Measurements from ENCODE around the gene LRRC56. TPM values are rescaled to one million over a fixed set of nuclear protein-coding genes. Genes with fewer than 3 reads are reported as not detected.

The LRRC56 gene
- polyA plus RNA-seq, 2 donors, result 1.7 to 4.0 TPM

DNA sequence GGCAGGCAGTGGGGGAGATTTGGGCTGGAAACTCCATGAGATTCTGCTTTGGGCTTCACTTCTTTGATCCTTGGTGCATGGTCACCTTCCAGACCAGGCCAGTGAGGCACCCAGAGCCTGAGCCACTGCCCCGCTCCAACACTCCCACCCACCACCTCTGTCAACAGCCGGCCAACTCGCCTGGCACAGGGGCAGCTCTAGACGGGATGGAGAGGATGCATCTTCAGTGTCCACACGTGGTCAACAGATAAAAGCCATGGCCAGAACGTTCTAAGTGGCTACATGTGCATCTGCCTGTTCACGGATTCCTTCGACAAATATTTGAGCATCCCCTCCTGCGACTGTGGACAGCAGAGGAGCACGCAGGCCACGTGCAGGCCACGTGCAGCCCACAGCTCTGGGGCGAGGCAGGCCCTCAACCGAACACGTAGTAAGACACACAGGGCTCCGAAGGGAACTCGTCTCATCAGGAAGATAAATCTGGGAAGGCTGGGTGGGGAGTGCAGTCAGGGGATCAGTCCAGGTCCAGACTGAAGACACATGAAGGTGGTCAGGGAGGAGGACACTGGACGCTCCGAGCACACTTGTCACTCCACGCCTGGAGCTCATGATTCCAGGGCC, 1.2 kb downstream of the LRRC56 start:
- 92 to 94% methylated on average over 20 of the region's 20 CpGs for WGBS, 2 donors
- Histone ChIP-seq H3K4me1 (ENCODE audit: control insufficient read depth in 2 of 2, insufficient read depth in 2 of 2, low read length in 1 of 2) (peaks cover 5 to 18% of the 10 kb centered on the region in 2 donors), H3K4me3 (ENCODE audit: low read depth in 1 of 2, low read length in 2 of 2) (no peak overlapping the region), H3K27ac (ENCODE audit: low read depth in 2 of 2, low read length in 1 of 2) (no peak overlapping the region), H3K9me3 (ENCODE audit: control insufficient read depth in 2 of 2, insufficient read depth in 1 of 2, low read depth in 1 of 2, low read length in 1 of 2) (no peaks in the 10 kb centered on the region), H3K27me3 (ENCODE audit: control insufficient read depth in 1 of 2, insufficient read depth in 2 of 2, low read length in 2 of 2) (no peaks in the 10 kb centered on the region), H3K36me3 (ENCODE audit: control insufficient read depth in 2 of 2, insufficient read depth in 2 of 2, low read length in 1 of 2) (peaks cover 0 to 8% of the 10 kb centered on the region in 2 donors)

GRCh38 chr11:539971-540481, 2.7 kb downstream of the LRRC56 start:
- no peaks in the 10 kb centered on the region for H3K36me3 ChIP-seq (ENCODE audit: control insufficient read depth in 2 of 2, insufficient read depth in 2 of 2, low read length in 1 of 2)
- no peaks in the 10 kb centered on the region for H3K27me3 ChIP-seq (ENCODE audit: control insufficient read depth in 1 of 2, insufficient read depth in 2 of 2, low read length in 2 of 2)
- no peak overlapping the region for H3K27ac ChIP-seq (ENCODE audit: low read depth in 2 of 2, low read length in 1 of 2)
- no peak overlapping the region for H3K4me3 ChIP-seq (ENCODE audit: low read depth in 1 of 2, low read length in 2 of 2)
- no peaks in the 10 kb centered on the region for H3K9me3 ChIP-seq (ENCODE audit: control insufficient read depth in 2 of 2, insufficient read depth in 1 of 2, low read depth in 1 of 2, low read length in 1 of 2)
- 89 to 90% methylated on average over 7 to 8 of the region's 8 CpGs for WGBS, 2 donors
- peaks cover 4 to 9% of the 10 kb centered on the region in 2 donors for H3K4me1 ChIP-seq (ENCODE audit: control insufficient read depth in 2 of 2, insufficient read depth in 2 of 2, low read length in 1 of 2)

- no peaks in the 10 kb centered on the region for H3K27me3 ChIP-seq (ENCODE audit: control insufficient read depth in 1 of 2, insufficient read depth in 2 of 2, low read length in 2 of 2)
- no peaks in the 10 kb centered on the region for H3K36me3 ChIP-seq (ENCODE audit: control insufficient read depth in 2 of 2, insufficient read depth in 2 of 2, low read length in 1 of 2)
- H3K9me3 ChIP-seq (ENCODE audit: control insufficient read depth in 2 of 2, insufficient read depth in 1 of 2, low read depth in 1 of 2, low read length in 1 of 2), result no peaks in the 10 kb centered on the region
- H3K4me3 ChIP-seq (ENCODE audit: low read depth in 1 of 2, low read length in 2 of 2), result no peak overlapping the region
- H3K4me1 ChIP-seq (ENCODE audit: control insufficient read depth in 2 of 2, insufficient read depth in 2 of 2, low read length in 1 of 2), result peaks cover 4 to 9% of the 10 kb centered on the region in 2 donors
- 90 to 92% methylated on average over 22 to 23 of the region's 23 CpGs for WGBS, 2 donors
- no peak overlapping the region for H3K27ac ChIP-seq (ENCODE audit: low read depth in 2 of 2, low read length in 1 of 2)
These were observed 3.5 kb downstream of the LRRC56 start for GRCh38 chr11:540583-541432.

DNA sequence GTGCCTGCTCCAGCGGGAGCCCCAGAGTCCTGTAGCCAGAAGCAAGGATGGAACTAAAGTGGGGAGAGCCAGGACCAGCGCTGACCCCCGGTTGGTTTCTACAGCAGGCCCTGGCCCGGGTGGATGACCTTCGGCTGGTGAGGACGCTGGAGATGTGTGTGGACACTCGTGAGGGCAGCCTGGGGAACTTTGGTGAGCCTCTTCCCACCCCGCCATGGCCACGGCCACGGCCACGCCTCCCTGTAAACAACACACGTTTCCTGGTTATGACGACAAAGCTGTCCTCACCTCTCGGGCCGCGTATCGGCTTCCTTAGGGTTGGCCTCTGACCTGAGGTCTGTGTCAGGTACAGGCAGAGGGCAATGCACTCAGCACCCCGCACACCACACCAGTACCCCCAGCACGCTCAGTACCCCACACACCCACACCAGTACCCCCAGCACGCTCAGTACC, 4.1 kb downstream of the LRRC56 start:
- 93% methylated on average over 19 to 20 of the region's 20 CpGs for WGBS, 2 donors
- Histone ChIP-seq H3K36me3 (ENCODE audit: control insufficient read depth in 2 of 2, insufficient read depth in 2 of 2, low read length in 1 of 2) (no peaks in the 10 kb centered on the region), H3K4me3 (ENCODE audit: low read depth in 1 of 2, low read length in 2 of 2) (no peak overlapping the region), H3K27me3 (ENCODE audit: control insufficient read depth in 1 of 2, insufficient read depth in 2 of 2, low read length in 2 of 2) (no peaks in the 10 kb centered on the region), H3K27ac (ENCODE audit: low read depth in 2 of 2, low read length in 1 of 2) (no peak overlapping the region), H3K9me3 (ENCODE audit: control insufficient read depth in 2 of 2, insufficient read depth in 1 of 2, low read depth in 1 of 2, low read length in 1 of 2) (no peaks in the 10 kb centered on the region), H3K4me1 (ENCODE audit: control insufficient read depth in 2 of 2, insufficient read depth in 2 of 2, low read length in 1 of 2) (peaks cover 4 to 9% of the 10 kb centered on the region in 2 donors)

- Histone ChIP-seq H3K9me3 (ENCODE audit: control insufficient read depth in 2 of 2, insufficient read depth in 1 of 2, low read depth in 1 of 2, low read length in 1 of 2) (no peaks in the 10 kb centered on the region), H3K27ac (ENCODE audit: low read depth in 2 of 2, low read length in 1 of 2) (no peak overlapping the region), H3K27me3 (ENCODE audit: control insufficient read depth in 1 of 2, insufficient read depth in 2 of 2, low read length in 2 of 2) (no peaks in the 10 kb centered on the region), H3K36me3 (ENCODE audit: control insufficient read depth in 2 of 2, insufficient read depth in 2 of 2, low read length in 1 of 2) (no peaks in the 10 kb centered on the region), H3K4me1 (ENCODE audit: control insufficient read depth in 2 of 2, insufficient read depth in 2 of 2, low read length in 1 of 2) (peaks cover 0 to 4% of the 10 kb centered on the region in 2 donors), H3K4me3 (ENCODE audit: low read depth in 1 of 2, low read length in 2 of 2) (no peak overlapping the region)
- WGBS, 2 donors, result 78 to 83% methylated on average over 5 of the region's 5 CpGs
These were observed 7.5 kb downstream of the LRRC56 start for GRCh38 chr11:544817-545166.

- no peaks in the 10 kb centered on the region for H3K9me3 ChIP-seq (ENCODE audit: control insufficient read depth in 2 of 2, insufficient read depth in 1 of 2, low read depth in 1 of 2, low read length in 1 of 2)
- H3K4me1 ChIP-seq (ENCODE audit: control insufficient read depth in 2 of 2, insufficient read depth in 2 of 2, low read length in 1 of 2), result peaks cover 0 to 4% of the 10 kb centered on the region in 2 donors
- no peaks in the 10 kb centered on the region for H3K27me3 ChIP-seq (ENCODE audit: control insufficient read depth in 1 of 2, insufficient read depth in 2 of 2, low read length in 2 of 2)
- no peak overlapping the region for H3K4me3 ChIP-seq (ENCODE audit: low read depth in 1 of 2, low read length in 2 of 2)
- H3K27ac ChIP-seq (ENCODE audit: low read depth in 2 of 2, low read length in 1 of 2), result no peak overlapping the region
- no peaks in the 10 kb centered on the region for H3K36me3 ChIP-seq (ENCODE audit: control insufficient read depth in 2 of 2, insufficient read depth in 2 of 2, low read length in 1 of 2)
- WGBS, 2 donors, result 89 to 91% methylated on average over 11 of the region's 11 CpGs
These were observed 7.8 kb downstream of the LRRC56 start for GRCh38 chr11:545171-545570.

- Histone ChIP-seq H3K4me1 (ENCODE audit: control insufficient read depth in 2 of 2, insufficient read depth in 2 of 2, low read length in 1 of 2) (peaks cover 0 to 4% of the 10 kb centered on the region in 2 donors), H3K9me3 (ENCODE audit: control insufficient read depth in 2 of 2, insufficient read depth in 1 of 2, low read depth in 1 of 2, low read length in 1 of 2) (no peaks in the 10 kb centered on the region), H3K36me3 (ENCODE audit: control insufficient read depth in 2 of 2, insufficient read depth in 2 of 2, low read length in 1 of 2) (peaks cover 0 to 2% of the 10 kb centered on the region in 2 donors), H3K27me3 (ENCODE audit: control insufficient read depth in 1 of 2, insufficient read depth in 2 of 2, low read length in 2 of 2) (no peaks in the 10 kb centered on the region), H3K4me3 (ENCODE audit: low read depth in 1 of 2, low read length in 2 of 2) (no peak overlapping the region), H3K27ac (ENCODE audit: low read depth in 2 of 2, low read length in 1 of 2) (no peak overlapping the region)
- WGBS, 2 donors, result 83 to 89% methylated on average over 32 of the region's 32 CpGs
These were observed 11.6 kb downstream of the LRRC56 start for GRCh38 chr11:548700-549603.

DNA sequence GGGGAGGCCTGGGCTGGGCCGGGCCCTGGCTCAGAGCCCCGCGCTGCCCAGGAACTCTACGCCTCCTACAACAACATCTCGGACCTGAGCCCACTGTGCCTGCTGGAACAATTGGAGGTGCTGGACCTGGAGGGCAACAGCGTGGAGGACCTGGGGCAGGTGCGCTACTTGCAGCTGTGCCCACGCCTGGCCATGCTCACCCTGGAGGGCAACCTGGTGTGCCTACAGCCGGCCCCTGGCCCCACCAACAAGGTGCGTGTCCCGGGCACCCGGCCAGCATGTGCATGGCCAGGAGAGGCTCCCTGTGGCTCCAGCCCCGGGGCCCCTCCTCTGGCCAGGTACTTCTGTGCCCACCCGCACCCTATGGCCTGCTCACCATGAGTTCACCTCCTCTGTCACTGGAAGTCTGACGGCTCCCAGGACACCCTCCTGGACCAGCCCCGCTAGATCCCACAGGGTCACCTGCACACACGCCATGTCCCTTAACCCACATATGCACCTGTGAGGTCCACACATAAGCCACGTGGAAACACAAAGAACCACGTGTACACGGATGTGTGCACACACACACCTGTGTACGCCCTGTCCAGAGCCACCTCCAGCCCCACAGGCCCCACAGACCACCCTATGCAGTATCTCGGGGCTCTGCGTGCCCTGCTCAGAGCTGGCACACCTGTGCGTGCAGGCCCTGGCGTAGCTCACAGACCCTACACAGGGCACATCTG, 12.9 kb downstream of the LRRC56 start:
- 88 to 92% methylated on average over 22 to 25 of the region's 25 CpGs for WGBS, 2 donors
- Histone ChIP-seq H3K36me3 (ENCODE audit: control insufficient read depth in 2 of 2, insufficient read depth in 2 of 2, low read length in 1 of 2) (peaks cover 0 to 2% of the 10 kb centered on the region in 2 donors), H3K27ac (ENCODE audit: low read depth in 2 of 2, low read length in 1 of 2) (no peak overlapping the region), H3K4me3 (ENCODE audit: low read depth in 1 of 2, low read length in 2 of 2) (no peak overlapping the region), H3K4me1 (ENCODE audit: control insufficient read depth in 2 of 2, insufficient read depth in 2 of 2, low read length in 1 of 2) (peaks cover under 1 to 5% of the 10 kb centered on the region in 2 donors), H3K27me3 (ENCODE audit: control insufficient read depth in 1 of 2, insufficient read depth in 2 of 2, low read length in 2 of 2) (no peaks in the 10 kb centered on the region), H3K9me3 (ENCODE audit: control insufficient read depth in 2 of 2, insufficient read depth in 1 of 2, low read depth in 1 of 2, low read length in 1 of 2) (no peaks in the 10 kb centered on the region)

DNA sequence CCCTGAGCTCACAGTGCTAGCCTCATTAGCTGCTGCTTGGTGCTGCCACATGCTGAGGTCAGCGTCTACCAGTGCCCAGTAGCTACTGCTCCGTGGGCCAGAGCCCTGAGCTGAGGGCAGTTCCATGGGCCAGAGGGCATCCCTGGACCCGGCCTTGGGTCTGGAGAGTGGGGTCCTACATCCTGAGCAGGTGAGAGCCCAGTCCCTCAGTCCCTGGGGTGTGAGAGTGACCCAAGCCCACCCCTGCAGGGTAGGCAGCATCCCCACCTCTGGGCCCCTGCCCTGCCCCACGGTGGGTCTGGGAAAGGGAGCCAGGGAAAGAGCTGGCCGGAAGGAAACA, 13.4 kb downstream of the LRRC56 start:
- H3K4me3 ChIP-seq (ENCODE audit: low read depth in 1 of 2, low read length in 2 of 2), result no peak overlapping the region
- WGBS, 2 donors, result 85% methylated on average over 5 of the region's 5 CpGs
- H3K27ac ChIP-seq (ENCODE audit: low read depth in 2 of 2, low read length in 1 of 2), result no peak overlapping the region
- H3K4me1 ChIP-seq (ENCODE audit: control insufficient read depth in 2 of 2, insufficient read depth in 2 of 2, low read length in 1 of 2), result peaks cover 3 to 5% of the 10 kb centered on the region in 2 donors
- H3K27me3 ChIP-seq (ENCODE audit: control insufficient read depth in 1 of 2, insufficient read depth in 2 of 2, low read length in 2 of 2), result no peaks in the 10 kb centered on the region
- H3K36me3 ChIP-seq (ENCODE audit: control insufficient read depth in 2 of 2, insufficient read depth in 2 of 2, low read length in 1 of 2), result peaks cover 0 to 2% of the 10 kb centered on the region in 2 donors
- no peaks in the 10 kb centered on the region for H3K9me3 ChIP-seq (ENCODE audit: control insufficient read depth in 2 of 2, insufficient read depth in 1 of 2, low read depth in 1 of 2, low read length in 1 of 2)

All from esophagus (tissue), 2 donors.